A549 treated with CORT108297 at 1 μM for 4 hours (cell line): ENCODE results near the gene FAXC. TPM values are rescaled to one million over a fixed set of nuclear protein-coding genes. Genes with fewer than 3 reads are reported as not detected.

Experiments
- total RNA-seq: library from RNA; stranded (reverse); fragments of 200-300 nt; extraction: Qiagen RNA extraction; gene quantifications from 5 replicates; pipeline ENCODE4 v1.2.3, GENCODE V29; 2022

The FAXC gene
- 5.9 to 7.7 TPM (median 6.8 TPM) in 5 replicates for total RNA-seq

GRCh38 chr6:99349171-99350141 lies at the start of gene FAXC:
FAXC (minus strand) TSS chr6:99349674; CDS start chr6:99349372, 302 bp downstream.

GRCh38 chr6:99393698-99394531 lies 44.4 kb upstream of the FAXC start, which contains the start of gene COQ3:
COQ3 (minus strand) TSS chr6:99394195; CDS start chr6:99394179, 16 bp downstream.

Other genes with a start within 250 kb of the FAXC start
- 9.8 to 12.1 TPM (median 11.0 TPM) in 5 replicates for gene COQ3, start 44.5 kb upstream of the FAXC start, total RNA-seq
- 20.4 to 31.2 TPM (median 28.4 TPM) in 5 replicates for gene PNISR, start 75.6 kb upstream of the FAXC start, total RNA-seq
- 4.3 to 6.0 TPM (median 5.2 TPM) in 5 replicates for gene USP45, start 165.7 kb upstream of the FAXC start, total RNA-seq
- gene CCNC, start 219.0 kb upstream of the FAXC start, total RNA-seq = 27.2 to 40.8 TPM (median 28.4 TPM) in 5 replicates